CD4-positive, alpha-beta T cell treated with Interleukin-1 beta for 1 hour (primary cell): ENCODE measurements around the gene SMIM1.
A peak's percentile ranks its signal among the peaks of the same experiment; 100 is the strongest.
"Not testable (repeated sequence)": the region's sequence is repeated elsewhere in the genome, so short reads cannot be mapped to it uniquely, and the experiment has no call there.

Experiments used
- DNase-seq, 2 donors: peaks; one replicate each; pipeline ENCODE4 v3.0.0-alpha.2; 2020 to 2022

SMIM1 gene

DNA sequence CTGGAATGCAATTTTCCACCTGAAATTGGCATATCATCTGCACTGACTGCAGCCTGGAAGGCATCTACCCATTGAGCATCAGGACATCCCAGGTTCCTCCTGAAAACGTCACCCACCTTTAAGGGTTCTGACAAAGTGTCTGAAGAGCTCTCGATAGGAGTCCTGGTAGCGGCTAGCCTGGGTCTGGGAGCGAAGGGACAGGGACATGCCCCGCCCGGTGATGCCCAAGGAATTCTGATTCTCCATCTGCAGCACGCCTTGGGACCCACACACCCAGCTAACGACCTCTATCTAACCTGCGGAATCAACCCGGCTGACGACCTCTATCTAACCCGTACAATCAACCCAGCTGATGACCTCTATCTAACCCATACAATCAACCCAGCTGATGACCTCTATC is 33.6 kb upstream of the SMIM1 start:
- no peak for DNase-seq

DNA sequence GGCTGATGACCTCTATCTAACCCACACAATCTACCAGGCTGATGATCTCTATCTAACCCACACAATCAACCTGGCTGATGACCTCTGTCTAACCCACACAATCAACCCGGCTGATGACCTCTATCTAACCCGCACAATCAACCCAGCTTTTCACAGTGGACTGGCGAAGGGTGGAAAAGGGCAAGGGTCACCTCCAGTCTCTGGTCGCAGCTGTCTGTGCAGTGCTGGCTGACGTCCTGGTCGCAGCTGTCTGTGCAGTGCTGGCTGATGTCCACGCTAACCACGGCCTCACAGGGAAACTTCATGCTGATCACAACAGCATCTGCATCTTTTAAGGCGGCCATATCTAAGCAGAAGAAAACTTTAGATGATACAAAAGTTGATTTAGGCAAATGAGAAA is 32.5 kb upstream of the SMIM1 start:
- DNase-seq = no peak

DNA sequence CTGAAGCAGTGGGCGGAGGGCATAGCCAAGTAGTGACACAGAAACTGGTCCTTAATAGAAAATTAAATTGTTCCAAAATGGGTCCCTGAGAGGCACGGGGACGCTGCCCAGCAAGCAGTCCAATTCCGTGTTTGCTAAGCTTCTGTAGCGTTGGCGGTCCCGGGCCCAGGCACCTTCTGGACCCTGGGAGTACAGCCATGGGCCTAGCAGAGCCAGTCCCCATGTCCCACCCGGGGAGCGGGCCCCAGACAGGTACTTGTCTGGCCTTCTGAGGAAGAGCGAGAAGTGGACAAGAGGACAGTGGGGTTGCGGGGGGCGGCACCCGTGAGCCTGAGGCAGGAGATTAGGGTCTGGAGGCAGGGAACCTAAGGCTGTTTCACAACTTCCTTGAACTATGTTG is 31.8 kb upstream of the SMIM1 start:
- DNase-seq = no peak

DNA sequence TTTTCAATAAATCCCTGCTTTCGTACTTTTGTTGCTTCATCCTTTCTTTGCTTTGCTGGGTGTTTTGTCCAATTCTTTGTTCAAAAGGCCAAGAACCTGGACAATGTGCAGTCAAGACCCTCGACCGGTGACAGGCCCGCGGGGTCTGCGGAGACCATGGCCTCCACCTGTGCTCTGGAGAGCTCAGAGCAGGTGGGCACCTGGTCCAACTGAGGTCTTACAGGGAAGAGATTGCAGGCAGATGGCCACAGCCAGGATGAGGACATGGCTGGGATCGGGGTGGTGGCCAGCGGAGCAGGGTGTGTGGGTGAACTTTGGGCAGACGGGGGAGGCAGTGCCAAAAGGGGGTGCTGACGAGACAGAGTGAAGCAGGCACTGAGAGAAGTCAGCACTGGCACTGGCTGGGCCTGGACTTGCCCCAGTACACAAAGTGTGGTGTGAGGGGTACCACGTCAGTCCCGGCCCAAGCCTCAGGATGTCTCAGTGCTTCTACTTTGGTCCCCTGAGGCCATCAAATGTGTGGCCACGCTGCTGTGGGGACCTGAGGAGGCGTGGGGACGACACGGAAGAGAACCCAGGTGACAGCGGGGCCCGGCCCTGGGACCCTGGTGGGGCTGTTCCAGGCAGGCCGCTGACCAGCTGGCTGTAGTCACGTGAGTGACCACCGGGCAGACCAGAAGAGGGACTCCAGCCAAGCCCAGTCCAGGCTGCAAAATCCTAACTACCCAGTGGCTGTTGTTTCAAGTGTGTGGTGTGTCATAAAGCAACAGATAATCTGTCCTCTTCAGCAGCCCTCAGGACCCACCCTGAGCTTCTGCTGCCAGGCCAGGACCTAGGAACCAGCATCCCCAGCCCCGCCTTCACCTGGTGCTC is 30.7 kb upstream of the SMIM1 start:
- no peak for DNase-seq

- no peak for DNase-seq
These were observed 29.9 kb upstream of the SMIM1 start for GRCh38 chr1:3742439-3743298.

DNA sequence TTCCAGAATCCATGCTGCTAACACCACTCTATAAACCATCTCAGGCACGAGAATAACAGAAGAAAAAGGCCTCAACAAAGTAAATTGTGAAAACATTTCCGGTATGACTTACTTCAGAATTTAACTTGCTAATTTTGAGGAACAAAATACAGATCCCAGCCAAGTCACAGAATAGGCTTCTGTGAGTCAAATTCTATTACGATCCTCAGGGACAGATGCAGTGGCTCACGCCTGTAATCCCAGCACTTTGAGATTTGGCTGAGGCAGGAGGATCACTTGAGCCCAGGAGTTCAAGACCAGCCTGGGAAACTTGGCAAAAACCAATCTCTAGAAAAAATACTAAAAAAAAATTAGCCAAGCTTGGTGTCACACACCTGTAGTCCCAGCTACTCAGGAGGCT is 29.1 kb upstream of the SMIM1 start:
- no peak for DNase-seq

DNA sequence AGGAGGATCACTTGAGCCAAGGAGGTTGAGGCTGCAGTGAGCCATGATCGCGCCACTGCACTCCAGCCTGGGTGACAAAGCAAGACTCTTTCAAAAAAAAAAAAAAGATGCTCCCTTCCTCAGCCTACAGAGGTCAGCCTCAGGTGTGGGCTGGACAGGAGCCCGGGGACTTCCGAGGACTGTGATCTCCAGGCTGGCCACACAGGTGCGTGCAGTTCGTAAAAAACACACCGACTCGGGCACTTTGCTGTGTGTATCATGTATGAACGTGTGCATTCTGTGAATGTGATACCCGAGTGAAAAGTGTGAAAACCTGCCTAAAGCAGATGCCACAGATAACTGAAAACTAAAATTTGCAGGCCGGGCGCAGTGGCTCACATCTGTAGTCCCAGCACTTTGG is 28.7 kb upstream of the SMIM1 start:
- DNase-seq = no peak

DNA sequence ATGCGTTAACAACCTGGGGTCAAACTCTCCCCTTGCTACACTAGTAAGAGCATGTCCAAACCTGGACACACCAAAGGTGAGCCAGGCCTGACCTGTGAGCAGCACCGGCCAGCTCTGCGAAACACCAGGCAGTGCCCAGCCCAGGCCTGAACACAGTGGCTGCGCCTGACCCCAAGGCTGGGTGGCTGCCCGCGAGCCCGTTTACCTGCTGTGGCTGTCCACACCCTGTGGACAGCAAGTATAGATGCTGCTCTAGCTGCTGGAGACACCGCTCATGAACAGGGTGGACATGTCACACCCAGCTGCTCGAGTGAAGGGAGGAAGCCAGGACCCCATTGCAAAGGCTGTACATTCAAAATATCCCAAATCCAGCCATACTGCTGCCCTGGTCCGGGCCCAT is 27.9 kb upstream of the SMIM1 start:
- DNase-seq = no peak

DNA sequence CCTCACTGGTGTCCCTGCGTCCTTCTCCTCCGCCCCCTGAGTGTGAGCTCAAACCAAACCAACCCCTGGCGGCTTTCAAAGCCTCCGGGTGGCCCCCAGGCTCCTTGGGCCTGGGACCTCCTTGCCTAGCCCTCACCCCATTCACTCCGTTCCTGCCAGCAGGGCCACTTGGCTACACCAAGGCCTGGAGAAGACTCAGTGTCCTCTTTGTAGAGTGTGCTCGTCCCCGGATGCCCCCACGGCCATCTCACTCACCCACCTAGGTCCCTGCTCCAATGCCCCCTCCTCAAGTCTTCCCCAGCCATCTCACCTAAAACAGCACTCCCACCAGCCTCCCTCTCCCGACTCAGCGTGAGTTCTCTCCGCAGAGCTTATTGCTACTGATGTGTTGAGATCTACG is 27.5 kb upstream of the SMIM1 start:
- no peak for DNase-seq

DNA sequence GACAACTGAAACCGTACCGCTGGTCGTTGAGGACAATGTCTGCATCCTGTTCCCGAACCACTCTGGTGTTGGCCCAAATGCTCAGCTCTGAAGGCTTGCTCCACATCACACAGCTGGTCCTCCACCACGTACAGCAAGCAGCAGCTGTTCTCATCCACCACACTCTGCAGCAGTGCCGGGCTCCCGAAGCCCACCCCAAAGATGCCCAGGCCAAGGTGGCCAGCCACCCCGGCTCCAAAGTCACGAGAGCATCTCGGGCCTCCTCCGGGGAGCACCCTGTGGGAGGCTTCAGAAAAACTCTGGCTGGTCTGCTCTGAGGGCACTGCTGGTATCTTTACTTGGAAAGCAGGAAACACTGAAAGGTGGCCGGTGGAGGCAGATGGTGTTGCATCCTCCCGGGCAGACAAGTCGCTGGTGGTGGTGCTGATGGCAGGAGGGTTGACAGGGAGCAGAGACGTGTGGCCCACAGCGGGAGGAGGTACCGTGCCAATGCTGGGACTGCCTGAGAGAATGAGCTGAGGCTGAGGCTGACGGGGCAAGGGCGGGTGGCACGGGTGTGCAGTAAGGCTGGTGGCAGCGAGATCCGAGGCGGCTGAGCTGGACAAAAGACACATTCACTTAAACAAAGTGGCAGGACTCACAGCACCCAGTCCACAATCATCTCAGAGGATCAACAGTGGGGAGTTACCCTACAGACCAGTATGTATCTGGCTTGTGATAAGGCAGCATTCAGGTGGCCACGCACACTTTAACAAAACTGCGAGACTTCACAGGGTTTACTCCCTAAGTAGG is 26.8 kb upstream of the SMIM1 start:
- no peak for DNase-seq

- no peak for DNase-seq
These were observed 26.1 kb upstream of the SMIM1 start for GRCh38 chr1:3746389-3746829.

DNA sequence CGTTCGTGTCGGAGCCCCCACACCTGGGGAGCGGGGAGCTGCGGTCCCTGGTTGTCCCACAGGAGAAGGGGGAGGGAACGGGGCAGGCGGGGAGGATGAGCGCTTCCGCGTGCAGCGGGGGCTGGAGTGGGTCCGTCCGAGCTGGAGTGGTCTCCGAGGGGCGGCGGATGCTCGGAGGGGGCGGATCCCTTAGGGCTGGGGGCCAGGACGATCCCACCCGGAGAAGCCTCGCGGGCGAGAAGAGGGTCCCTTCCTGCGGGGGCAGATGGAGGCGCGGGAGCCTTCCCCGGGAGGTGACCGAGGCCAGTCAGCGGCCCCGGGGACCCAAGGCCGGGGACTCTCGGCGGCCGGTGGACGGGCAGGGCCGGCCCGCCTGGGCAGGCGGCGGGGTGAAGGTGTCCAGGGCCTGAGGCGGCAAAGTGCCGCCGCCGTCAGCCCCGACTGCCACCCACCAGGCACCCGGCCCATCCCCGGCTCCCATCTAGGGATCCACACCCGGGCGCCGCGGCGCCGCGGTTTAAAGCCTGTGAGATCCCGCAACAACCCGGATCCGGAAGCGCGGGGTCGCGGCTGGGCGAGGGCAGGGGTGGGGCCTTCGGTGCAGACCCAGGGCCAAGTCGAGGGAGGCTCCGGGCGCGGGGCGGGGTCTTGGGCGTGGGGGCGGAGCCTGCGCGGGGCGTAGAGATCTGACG is 25.6 kb upstream of the SMIM1 start:
- DNase-seq = peak; percentile 87 to 89

DNA sequence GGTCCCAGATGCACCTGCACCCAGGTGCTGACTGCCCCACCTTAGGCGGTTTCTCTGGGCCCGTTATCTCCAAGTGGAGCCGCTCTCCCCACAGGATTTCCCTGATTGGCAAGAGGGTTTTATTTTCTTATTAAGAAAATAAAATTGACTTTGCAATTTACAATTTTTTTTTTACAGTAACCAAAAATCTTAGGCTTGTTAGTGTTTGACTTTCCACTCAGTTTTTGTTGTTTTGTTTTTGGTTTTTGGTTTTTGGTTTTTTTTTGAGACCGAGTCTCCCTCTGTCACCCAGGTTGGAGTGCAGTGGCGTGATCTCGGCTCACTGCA is 25.1 kb upstream of the SMIM1 start:
- DNase-seq = no peak

DNA sequence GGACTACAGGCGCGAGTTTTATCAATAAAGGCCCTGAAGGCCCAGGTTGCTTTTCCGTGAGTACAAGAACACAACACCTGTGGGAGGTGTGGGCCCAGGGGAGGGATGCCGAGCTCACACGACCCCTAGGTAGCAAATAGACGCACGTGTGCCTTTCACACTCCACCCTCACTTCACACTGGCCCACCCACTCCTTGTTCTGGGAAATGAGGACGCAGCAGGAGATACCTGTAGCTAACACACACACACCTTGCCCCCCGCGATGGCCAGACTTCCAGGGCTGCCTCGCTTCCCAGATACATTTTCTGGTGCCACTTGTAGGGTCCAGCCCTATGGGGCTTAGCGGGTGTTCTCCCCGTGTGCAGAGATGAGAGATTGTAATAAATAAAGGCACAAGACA is 24.6 kb upstream of the SMIM1 start:
- no peak for DNase-seq

GRCh38 chr1:3748316-3748900 is 24.1 kb upstream of the SMIM1 start:
- not testable (repeated sequence) for DNase-seq

GRCh38 chr1:3749512-3749911 is 23.0 kb upstream of the SMIM1 start:
- no peak for DNase-seq

GRCh38 chr1:3750741-3751140 is 21.8 kb upstream of the SMIM1 start:
- no peak for DNase-seq

DNA sequence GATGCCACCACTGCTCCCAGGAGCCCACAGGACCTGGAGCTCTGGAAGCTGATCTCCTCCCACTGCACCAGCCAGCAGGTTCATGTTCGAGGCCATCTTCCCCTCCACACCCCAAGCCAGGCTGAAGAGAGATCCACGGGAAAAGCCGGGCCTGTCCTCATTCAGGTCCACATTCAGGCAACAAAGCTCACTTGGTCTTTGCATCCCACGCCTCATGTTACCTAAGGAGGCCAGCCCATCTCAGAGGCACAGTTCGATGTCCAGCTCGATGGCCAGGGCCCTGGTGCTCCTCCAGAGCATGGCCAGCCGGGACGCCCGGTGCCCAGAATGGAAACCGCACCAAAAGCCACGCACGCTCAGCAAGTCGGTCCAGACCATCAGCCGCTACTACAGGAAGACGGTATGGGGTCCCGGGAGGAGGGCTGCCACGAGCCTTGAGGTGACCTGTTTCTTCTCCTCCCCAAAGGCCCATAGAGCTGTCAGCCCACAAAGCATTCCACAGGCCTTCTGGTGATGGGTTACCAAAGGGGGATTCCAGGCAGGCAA is 20.1 kb upstream of the SMIM1 start, which contains the start of gene CCDC27:
Gene CCDC27, plus strand, starts transcription at position 51 of the 546 bp plus-strand sequence. Its CDS starts 32 bp downstream, at position 83.
- DNase-seq = no peak

- DNase-seq = no peak
These were observed 18.7 kb upstream of the SMIM1 start for GRCh38 chr1:3753656-3754454.

GRCh38 chr1:3756394-3756793 is 16.2 kb upstream of the SMIM1 start:
- no peak for DNase-seq

- no peak for DNase-seq
These were observed 13.4 kb upstream of the SMIM1 start for GRCh38 chr1:3759164-3759563.
